Right ventricle myocardium superior (tissue), 1 donor: Measurements from ENCODE around the gene KIF6. TPM values are rescaled to one million over a fixed set of nuclear protein-coding genes. Genes with fewer than 3 reads are reported as not detected.

ENCODE experiments used
- ATAC-seq: fragments of 200-7000 bp; cut with Tn5 transposase; one replicate; pipeline ENCODE4 v1.9.1; 2020; ENCODE audit warnings: mild to moderate bottlenecking; ENCODE audit not compliant: poor library complexity
- DNase-seq: peaks from one replicate; pipeline ENCODE4 v3.0.0-alpha.2; 2020
- intact Hi-C: fragments of 100-400 bp; cut with DNase I; formaldehyde crosslinking; loops from one replicate; pipeline ENCODE4 v1.11.2; 2022
- long read RNA-seq: library from polyadenylated mRNA; unstranded; transcript quantifications from one replicate; pipeline ENCODE4 v2.0.0, GENCODE V29; 2021
- total RNA-seq: library from RNA; stranded (reverse); fragmentation: NEBNext Ultra II Directional; extraction: Animal tissue kit (Norgen Biotek cat#: 25700); gene quantifications from one replicate; pipeline ENCODE4 v1.2.1, GENCODE V29; 2021
- donor health status: DM: no; HTN: yes; CAD: no; lungs with severe emphysema.

Gene KIF6
- 0.27 TPM for total RNA-seq
- long read RNA-seq, result 0 reads

DNA sequence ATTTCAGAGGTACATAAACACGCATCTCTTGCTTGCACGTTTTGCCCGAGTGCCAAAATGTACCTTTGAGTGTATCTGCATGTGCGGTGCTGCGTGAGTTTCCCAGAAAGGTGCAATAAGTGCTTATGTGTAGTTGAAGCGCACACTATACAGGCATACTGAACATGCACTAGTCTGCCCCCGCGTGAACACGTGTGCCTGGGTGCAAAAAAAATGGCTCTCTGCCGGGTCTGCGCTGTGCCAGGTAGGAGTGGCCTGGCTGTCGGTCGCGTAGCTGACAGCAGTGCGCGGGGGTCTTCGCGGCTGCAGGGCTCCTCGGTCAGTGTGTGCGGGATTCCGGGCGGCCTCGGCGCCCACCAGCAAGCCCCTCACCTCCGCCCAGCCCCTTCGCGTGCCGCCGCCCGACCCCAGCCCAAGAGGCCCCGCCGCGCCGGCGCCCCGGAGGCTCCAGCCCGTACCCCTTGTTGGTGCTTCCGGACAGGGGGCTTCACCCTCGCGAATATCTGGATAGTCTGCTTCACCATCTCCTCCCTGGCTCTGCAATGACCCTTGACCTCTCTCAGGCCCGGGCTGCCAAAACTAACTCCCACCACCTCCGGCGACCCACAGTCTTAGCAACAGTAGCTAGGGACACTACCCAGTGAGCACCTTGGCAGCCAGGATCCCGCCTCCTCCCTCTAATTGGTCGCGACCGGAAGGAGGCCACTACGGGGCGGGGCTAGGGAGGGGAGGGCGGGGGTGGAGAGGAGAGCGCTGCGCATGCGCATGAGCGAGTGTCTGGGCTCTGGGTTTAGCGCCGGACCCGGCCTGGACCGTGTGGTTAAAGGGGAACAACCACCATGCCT, at the start of gene KIF6:
Gene KIF6, minus strand, starts transcription at position 622 of the 845 bp plus-strand sequence. Its CDS starts 98 bp downstream, at position 524.
- peak; percentile 100 for ATAC-seq
- intact Hi-C loops, result no loop called here

GRCh38 chr6:39773782-39774181, 48.6 kb upstream of the KIF6 start:
- intact Hi-C loops, result no loop called here
- no peak for DNase-seq
- ATAC-seq, result no peak

More for the DNA sequence above, at the start of gene KIF6:
- peak; percentile 94 for DNase-seq

GRCh38 chr6:39772559-39773273, 47.5 kb upstream of the KIF6 start:
- DNase-seq (no peak), ATAC-seq (no peak)

GRCh38 chr6:39770446-39770845, 45.2 kb upstream of the KIF6 start:
- intact Hi-C loops, result no loop called here
- ATAC-seq (no peak), DNase-seq (no peak)

More at GRCh38 chr6:39772559-39773273, 47.5 kb upstream of the KIF6 start:
- intact Hi-C loops, result no loop called here

DNA sequence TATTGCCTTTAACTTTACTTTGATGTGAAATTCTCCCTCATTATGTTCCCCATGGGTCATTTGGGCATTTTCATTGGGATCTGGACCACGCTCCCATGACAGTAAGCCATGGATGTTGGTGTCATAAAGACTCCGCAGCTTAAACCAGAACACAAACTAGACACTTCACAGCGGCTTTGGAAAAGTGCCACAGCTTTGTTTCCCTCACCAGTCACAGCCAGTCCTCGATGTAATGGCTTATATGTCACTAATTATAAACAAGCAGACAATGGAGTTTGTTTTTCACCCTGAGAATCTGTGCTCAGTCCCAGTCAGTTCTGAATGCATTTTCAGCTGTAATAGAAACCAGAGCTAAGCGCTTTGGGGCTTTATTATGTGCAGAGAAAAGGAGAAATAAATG, 43.8 kb upstream of the KIF6 start:
- DNase-seq (no peak), ATAC-seq (no peak)
- intact Hi-C loops, result no loop called here

DNA sequence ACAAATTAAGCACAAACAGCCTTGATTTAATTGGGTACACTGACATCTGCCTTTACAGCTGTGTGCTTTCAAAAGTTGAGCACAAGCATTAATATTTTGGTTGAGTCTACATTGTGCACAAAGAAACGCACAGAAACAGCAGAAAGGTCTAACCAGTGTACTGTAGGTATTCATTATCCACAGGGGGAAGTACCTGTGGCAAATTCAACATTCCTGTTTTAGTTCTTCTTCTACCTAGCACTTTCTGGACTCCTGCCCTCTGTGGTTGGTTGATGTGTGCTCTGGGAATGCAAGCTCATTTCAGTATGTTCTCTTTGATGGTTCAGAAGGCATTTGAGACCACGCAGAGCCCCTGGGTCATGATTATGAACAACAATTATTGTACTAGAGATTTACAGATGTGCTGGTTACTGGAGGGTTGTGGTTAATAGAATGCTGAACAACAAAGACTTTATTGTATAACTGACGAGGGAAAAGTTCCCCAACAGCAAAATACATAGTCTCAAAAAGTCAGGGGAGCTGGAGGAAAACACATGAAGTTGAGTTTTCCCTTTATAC, 40.4 kb upstream of the KIF6 start:
- no peak for ATAC-seq
- no peak for DNase-seq
- intact Hi-C loops, result no loop called here

GRCh38 chr6:39760226-39760952, 35.2 kb upstream of the KIF6 start:
- ATAC-seq, result peak; percentile 89
- intact Hi-C loops, result no loop called here
- no peak for DNase-seq

- intact Hi-C loops, result no loop called here
- DNase-seq, result no peak
- ATAC-seq, result no peak
These were observed 33.8 kb upstream of the KIF6 start for GRCh38 chr6:39758905-39759605.

DNA sequence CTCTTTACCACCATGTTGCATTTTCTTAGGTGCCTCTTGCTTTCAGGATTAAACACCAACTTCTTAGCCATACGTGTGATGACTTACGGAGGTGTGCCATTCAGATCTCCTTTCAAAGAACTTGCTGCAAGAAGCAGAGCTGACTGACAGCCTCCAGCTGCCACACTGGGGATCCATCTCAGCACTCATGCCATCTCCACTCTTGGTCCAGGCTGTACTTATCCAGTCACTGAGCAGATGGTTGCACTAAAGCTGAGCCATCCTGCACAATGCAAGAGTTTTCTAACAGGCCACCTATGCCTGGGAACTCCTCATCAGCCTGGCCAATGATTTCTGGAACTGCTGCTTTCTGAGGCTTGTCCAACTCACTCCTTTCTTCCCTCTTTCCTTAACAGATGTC, 31.4 kb upstream of the KIF6 start:
- intact Hi-C loops, result no loop called here
- DNase-seq, result no peak
- no peak for ATAC-seq

DNA sequence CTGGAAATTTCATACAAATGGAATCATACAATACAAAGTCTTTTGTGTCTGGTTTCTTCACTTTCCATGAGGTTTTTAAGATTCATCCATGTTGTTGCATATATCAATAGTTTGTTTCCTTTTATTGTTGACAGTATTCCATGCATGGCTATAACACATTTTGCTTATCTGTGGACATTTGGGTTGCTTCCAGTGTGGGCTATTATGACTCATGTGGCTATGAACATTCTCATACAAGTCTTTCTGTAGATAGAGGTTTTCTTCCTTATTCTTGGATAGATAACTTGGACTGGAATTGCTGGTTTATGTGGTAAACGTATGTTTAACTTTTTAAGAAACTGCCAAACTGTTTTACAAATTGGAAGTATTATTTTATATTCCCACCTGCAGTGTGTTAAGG, 30.0 kb upstream of the KIF6 start:
- intact Hi-C loops, result no loop called here
- no peak for DNase-seq
- no peak for ATAC-seq

DNA sequence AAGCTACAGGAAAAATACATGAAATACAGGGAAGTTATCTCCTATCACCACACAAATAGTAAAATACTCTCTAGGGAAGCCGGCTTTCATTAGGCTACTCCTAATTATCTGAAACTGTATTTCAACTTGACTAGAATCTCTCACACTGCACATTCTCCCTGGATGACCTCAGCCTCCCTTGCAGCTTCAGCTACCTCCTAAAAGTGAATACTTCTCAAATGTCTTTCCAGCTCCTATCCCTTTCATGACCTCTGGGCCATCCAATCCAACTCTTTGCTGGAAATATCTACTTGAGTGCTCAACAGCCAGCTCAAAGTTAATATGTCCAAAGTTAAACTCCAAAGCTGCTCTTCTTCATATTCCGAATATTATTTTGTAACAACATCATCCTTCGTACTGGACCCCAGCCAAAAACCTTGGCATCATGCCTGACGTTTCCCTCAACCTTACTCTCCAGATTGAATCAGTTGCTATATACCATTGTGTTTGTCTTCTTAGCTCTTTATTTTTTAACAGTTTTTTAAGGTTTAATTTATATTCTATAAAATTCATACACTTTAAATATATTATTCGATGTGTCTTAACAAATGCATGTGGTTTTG, 29.4 kb upstream of the KIF6 start:
- peak; percentile 33 for ATAC-seq

DNA sequence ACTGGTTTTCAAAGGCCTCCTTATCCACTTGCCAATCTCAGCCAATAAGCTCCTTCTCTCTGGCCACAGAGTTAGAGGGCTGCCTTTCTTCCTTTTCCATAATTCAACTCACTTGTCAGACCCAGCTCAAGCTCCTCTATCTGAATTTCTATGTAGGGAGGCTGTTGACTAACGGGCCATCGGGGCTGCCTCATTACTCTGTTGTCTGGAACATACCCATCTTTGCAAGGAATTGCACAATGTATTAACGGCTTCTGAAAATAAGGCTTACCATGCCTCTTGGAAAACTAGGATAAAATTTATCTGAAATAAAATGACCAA, 28.5 kb upstream of the KIF6 start:
- DNase-seq, result no peak
- ATAC-seq, result peak; percentile 80
- intact Hi-C loops, result no loop called here

More for the DNA sequence above, 29.4 kb upstream of the KIF6 start:
- DNase-seq, result peak; percentile 44
- intact Hi-C loops, result no loop called here

DNA sequence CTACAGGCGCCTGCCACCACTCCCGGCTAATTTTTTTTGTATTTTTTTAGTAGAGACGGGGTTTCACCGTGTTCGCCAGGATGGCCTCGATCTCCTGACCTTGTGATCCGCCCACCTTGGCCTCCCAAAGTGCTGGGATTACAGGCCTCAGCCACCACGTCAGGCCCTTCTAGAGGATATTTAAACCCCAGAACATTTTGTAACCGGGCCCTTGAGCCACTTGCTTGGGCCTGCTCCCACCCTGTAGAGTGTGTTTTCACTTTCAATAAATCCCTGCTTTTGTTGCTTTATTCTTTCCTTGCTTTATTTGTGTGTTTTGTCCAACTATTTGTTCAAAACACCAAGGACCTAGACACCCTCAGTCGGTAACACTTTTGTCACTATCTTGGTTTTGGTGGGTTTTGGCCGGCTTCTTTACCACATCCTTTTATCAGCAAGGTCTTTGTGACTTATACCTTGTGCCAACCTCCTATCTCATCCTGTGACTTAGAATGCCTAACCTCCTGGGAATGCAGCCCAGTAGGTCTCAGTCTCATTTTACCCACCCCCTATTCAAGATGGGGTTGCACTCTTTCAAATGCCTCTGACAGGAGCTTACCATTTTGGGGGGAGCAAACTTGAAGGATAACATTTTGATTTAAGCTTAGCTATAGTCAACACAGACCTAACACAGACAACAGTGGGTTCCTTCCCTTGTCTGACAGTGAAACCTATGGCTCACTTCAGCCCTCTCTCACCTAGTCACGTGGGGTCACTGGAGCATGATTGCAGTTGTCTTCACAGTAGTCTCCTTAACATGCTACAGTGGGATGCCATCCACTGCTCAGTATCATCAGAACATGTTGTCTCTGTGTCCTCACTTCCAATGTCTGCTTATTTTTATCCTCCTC, 27.9 kb upstream of the KIF6 start:
- DNase-seq (no peak), ATAC-seq (peak; percentile 66)
- intact Hi-C loops, result no loop called here

- intact Hi-C loops, result no loop called here
- DNase-seq, result no peak
- no peak for ATAC-seq
These were observed 21.6 kb upstream of the KIF6 start for GRCh38 chr6:39746795-39747194.

GRCh38 chr6:39733704-39734103, 8.5 kb upstream of the KIF6 start:
- intact Hi-C loops, result no loop called here
- ATAC-seq (no peak), DNase-seq (no peak)

- ATAC-seq (no peak), DNase-seq (no peak)
- intact Hi-C loops, result no loop called here
These were observed 6.4 kb upstream of the KIF6 start for GRCh38 chr6:39731565-39731964.

- intact Hi-C loops, result no loop called here
- DNase-seq (no peak), ATAC-seq (no peak)
These were observed 4.7 kb upstream of the KIF6 start for GRCh38 chr6:39729945-39730344.
